H1 (cell line): ENCODE results near the gene CR2. TPM values are rescaled to one million over a fixed set of nuclear protein-coding genes. Genes with fewer than 3 reads are reported as not detected.

ENCODE experiments used
- CTCF ChIA-PET: fragments of 300-600 bp; sonication (Branson Sonifier 250); formaldehyde crosslinking; loops from one replicate; lab custom pipeline; 2021; ENCODE audit not compliant: partially characterized antibody; lab: Charles Lee
- POLR2A ChIA-PET: fragments of 300-600 bp; sonication (Branson Sonifier 250); formaldehyde crosslinking; loops from one replicate; lab custom pipeline; 2021; ENCODE audit warnings: inconsistent platforms; ENCODE audit not compliant: partially characterized antibody; lab: Charles Lee
- DNase-seq, 2 experiments: peaks; one replicate each; pipeline versions ENCODE4 v3.0.0 to v3.0.0-alpha.2; 2010 to 2022; ENCODE audit warnings: low spot score in 2 of 2, low read depth in 1 of 2, mixed read lengths in 1 of 2
- FAIRE-seq: peaks from 2 replicates; lab custom pipeline; 2011; peaks lifted over from hg19 to GRCh38; lab: Jason Lieb, UNC
- H2AFZ ChIP-seq: 2 replicates; pipeline ENCODE4 v1.8.1; 2012; ENCODE audit warnings: low read length, inconsistent platforms
- H2AK5ac ChIP-seq: 2 replicates; pipeline ENCODE4 v1.6.1; 2013; ENCODE audit warnings: low read depth, low read length
- H2BK120ac ChIP-seq: replicated peaks from 2 replicates; pipeline ENCODE3; 2013; ENCODE audit warnings: low read depth, low read length, inconsistent platforms
- H2BK12ac ChIP-seq: 2 replicates; pipeline ENCODE4 v1.6.1; 2013; ENCODE audit warnings: low read depth, low read length
- H2BK15ac ChIP-seq: 2 replicates; pipeline ENCODE4 v1.6.1; 2013; ENCODE audit warnings: low read length
- H2BK20ac ChIP-seq: 2 replicates; pipeline ENCODE4 v1.6.1; 2013; ENCODE audit warnings: low read length
- H2BK5ac ChIP-seq: 2 replicates; pipeline ENCODE4 v1.6.1; 2013; ENCODE audit warnings: low read depth, low read length
- H3K14ac ChIP-seq: 2 replicates; pipeline ENCODE4 v1.6.1; 2013; ENCODE audit warnings: inconsistent platforms; ENCODE audit not compliant: insufficient read length
- H3K18ac ChIP-seq: 2 replicates; pipeline ENCODE4 v1.6.1; 2013; ENCODE audit warnings: low read length; ENCODE audit errors: extremely low read depth
- H3K23ac ChIP-seq: 2 replicates; pipeline ENCODE4 v1.6.1; 2013; ENCODE audit warnings: inconsistent platforms; ENCODE audit not compliant: insufficient read length
- H3K23me2 ChIP-seq: 2 replicates; pipeline ENCODE4 v1.6.1; 2013; ENCODE audit warnings: low read depth, low read length
- H3K27ac ChIP-seq: 2 replicates; pipeline ENCODE4 v1.6.1; 2011; ENCODE audit warnings: low read depth, low read length, inconsistent platforms
- H3K27me3 ChIP-seq, 4 experiments: replicated peaks in 1 of 4; 1 replicate in 1 of 4; 2 replicates in 3 of 4; pipeline versions ENCODE4 v1.6.1 to v1.8.1; 2011 to 2013; ENCODE audit warnings: low read length in 3 of 4, mild to moderate bottlenecking in 3 of 4, inconsistent platforms in 2 of 4, mixed read lengths in 2 of 4, moderate library complexity in 1 of 4; ENCODE audit not compliant: control insufficient read depth in 3 of 4, insufficient read depth in 3 of 4; ENCODE audit errors: extremely low read depth in 1 of 4
- H3K36me3 ChIP-seq, 4 experiments: 2 replicates each; pipeline versions ENCODE4 v1.6.1 to v1.8.1; 2011 to 2013; ENCODE audit warnings: mild to moderate bottlenecking in 4 of 4, low read length in 3 of 4, moderate library complexity in 2 of 4, control low read depth in 1 of 4, inconsistent platforms in 1 of 4; ENCODE audit not compliant: insufficient read depth in 4 of 4, control insufficient read depth in 2 of 4
- H3K4ac ChIP-seq: replicated peaks from 2 replicates; pipeline ENCODE3; 2013; ENCODE audit warnings: low read length, low read depth, mixed read lengths, inconsistent platforms; ENCODE audit not compliant: insufficient read length
- H3K4me1 ChIP-seq, 4 experiments: replicated peaks in 1 of 4; 1 replicate in 1 of 4; 2 replicates in 3 of 4; pipeline versions ENCODE4 v1.6.1 to v1.8.1; 2011 to 2013; ENCODE audit warnings: low read length in 3 of 4, inconsistent platforms in 2 of 4, mixed read lengths in 1 of 4; ENCODE audit not compliant: insufficient read depth in 4 of 4, control insufficient read depth in 3 of 4
- H3K4me2 ChIP-seq, 2 experiments: 2 replicates each; pipeline versions ENCODE4 v1.6.1 to v1.8.1; 2011 to 2013; ENCODE audit warnings: low read depth in 2 of 2, low read length in 2 of 2, control low read depth in 1 of 2, inconsistent platforms in 1 of 2, mild to moderate bottlenecking in 1 of 2; ENCODE audit not compliant: insufficient read depth in 1 of 2
- H3K4me3 ChIP-seq, 4 experiments: fragments of 200-600, 300-600 bp in 1 of 4; sonication (generic), shearing (Covaris generic), sonication (Bioruptor Twin) in 1 of 4; 2 replicates each; pipeline versions ENCODE4 v1.5.1 to v1.8.1; 2011 to 2016; ENCODE audit warnings: low read length in 4 of 4, low read depth in 3 of 4, control low read depth in 2 of 4, inconsistent platforms in 2 of 4, mild to moderate bottlenecking in 2 of 4, mixed read lengths in 1 of 4, moderate library complexity in 1 of 4; ENCODE audit not compliant: insufficient read depth in 2 of 4; ENCODE audit errors: extremely low read depth in 1 of 4
- H3K56ac ChIP-seq: replicated peaks from 2 replicates; pipeline ENCODE3; 2013; ENCODE audit warnings: low read depth, mild to moderate bottlenecking, mixed read lengths, low read length, inconsistent platforms; ENCODE audit not compliant: insufficient read length
- H3K79me1 ChIP-seq: 2 replicates; pipeline ENCODE4 v1.6.1; 2013; ENCODE audit warnings: low read depth, low read length, control low read depth
- H3K79me2 ChIP-seq, 2 experiments: 2 replicates each; pipeline versions ENCODE4 v1.6.1 to v1.8.1; 2012 to 2013; ENCODE audit warnings: low read length in 2 of 2, mild to moderate bottlenecking in 2 of 2, inconsistent platforms in 1 of 2; ENCODE audit not compliant: insufficient read depth in 2 of 2, control insufficient read depth in 1 of 2
- H3K9ac ChIP-seq, 4 experiments: replicated peaks in 1 of 4; 1 replicate in 1 of 4; 2 replicates in 3 of 4; pipeline versions ENCODE4 v1.6.1 to v1.8.1; 2011 to 2013; ENCODE audit warnings: low read depth in 3 of 4, low read length in 3 of 4, control low read depth in 2 of 4, mild to moderate bottlenecking in 2 of 4, moderate library complexity in 2 of 4, inconsistent platforms in 1 of 4; ENCODE audit errors: extremely low read depth in 1 of 4
- H3K9me3 ChIP-seq, 2 experiments: 2 replicates each; pipeline versions ENCODE4 v1.6.1 to v1.8.1; 2012 to 2013; ENCODE audit warnings: mild to moderate bottlenecking in 2 of 2, moderate library complexity in 2 of 2, control low read depth in 1 of 2, inconsistent platforms in 1 of 2, low read depth in 1 of 2, low read length in 1 of 2, mixed read lengths in 1 of 2; ENCODE audit not compliant: insufficient read depth in 2 of 2
- H4K20me1 ChIP-seq, 2 experiments: replicated peaks in 1 of 2; 2 replicates each; pipeline versions ENCODE3 to v1.8.1; 2011 to 2013; ENCODE audit warnings: inconsistent platforms in 2 of 2, low read length in 2 of 2, mild to moderate bottlenecking in 1 of 2; ENCODE audit not compliant: insufficient read depth in 2 of 2, control insufficient read depth in 1 of 2
- H4K5ac ChIP-seq: 2 replicates; pipeline ENCODE4 v1.6.1; 2013; ENCODE audit warnings: low read length, low read depth, mixed read lengths, inconsistent platforms; ENCODE audit not compliant: insufficient read length
- H4K8ac ChIP-seq: 2 replicates; pipeline ENCODE4 v1.8.0; 2013; ENCODE audit warnings: mild to moderate bottlenecking, moderate library complexity, low read length, inconsistent platforms; ENCODE audit not compliant: insufficient read depth; ENCODE audit errors: extremely low read depth
- H4K91ac ChIP-seq: replicated peaks from 2 replicates; pipeline ENCODE3; 2013; ENCODE audit warnings: low read length, mixed read lengths, inconsistent platforms; ENCODE audit not compliant: insufficient read length
- CBX8 ChIP-seq: fragments of 300-800, 300-1000 bp; sonication (generic); IDR thresholded peaks from 2 replicates; pipeline ENCODE4 v1.7.1; 2016; ENCODE audit warnings: low read depth, low read length, borderline replicate concordance
- EZH2 ChIP-seq: fragments of 200-600 bp; sonication (generic); IDR thresholded peaks from 2 replicates; pipeline ENCODE4 v1.7.1; 2012; ENCODE audit warnings: low read depth, mild to moderate bottlenecking, moderate library complexity, low read length, inconsistent platforms; ENCODE audit not compliant: severe bottlenecking
- KDM1A ChIP-seq: fragments of 200-600, 300-600 bp; sonication (generic); IDR thresholded peaks from 2 replicates; pipeline ENCODE4 v1.7.1; 2016; ENCODE audit warnings: mild to moderate bottlenecking, low read length, borderline replicate concordance
- RAD21 ChIP-seq, 2 experiments: IDR thresholded peaks in 1 of 2; conservative IDR thresholded peaks in 1 of 2; 2 replicates each; pipeline ENCODE4 v1.6.1; 2011; ENCODE audit warnings: low read depth in 2 of 2, low read length in 2 of 2, improper control_type of control experiment in 1 of 2, inconsistent platforms in 1 of 2, mild to moderate bottlenecking in 1 of 2, moderate library complexity in 1 of 2
- SUZ12 ChIP-seq: fragments of 200-600 bp; sonication (generic); IDR thresholded peaks from 2 replicates; pipeline ENCODE4 v1.6.1; 2012; ENCODE audit warnings: mild to moderate bottlenecking, inconsistent platforms, low read length, moderate library complexity, mixed read lengths
- TCF12 ChIP-seq: IDR thresholded peaks from 2 replicates; pipeline ENCODE4 v1.6.1; 2011; ENCODE audit warnings: low read depth, mild to moderate bottlenecking, low read length
- TEAD4 ChIP-seq: IDR thresholded peaks from 2 replicates; pipeline ENCODE4 v1.6.1; 2012; ENCODE audit warnings: low read depth, low read length, inconsistent platforms, mixed read lengths
- WGBS, 2 experiments: shearing (Covaris generic) in 1 of 2; methylation state at CpG; one replicate each; pipeline versions ENCODE4 v1.1.6 to v1.1.7; 2013 to 2015; ENCODE audit warnings: low lambda C conversion rate in 2 of 2, mixed read lengths in 2 of 2, inconsistent platforms in 1 of 2, low coverage in 1 of 2, missing lambda C conversion rate in 1 of 2; ENCODE audit not compliant: insufficient replicate concordance in 2 of 2, insufficient coverage in 1 of 2, insufficient read length in 1 of 2; ENCODE audit errors: extremely low coverage in 1 of 2, missing lambda C conversion rate in 1 of 2; 5-methylcytosine and 5-hydroxymethylcytosine counted together
- polyA plus RNA-seq, 7 experiments: library from polyadenylated mRNA; depleted of rRNA in 3 of 7; stranded (reverse) in 5 of 7; unstranded in 2 of 7; fragments of >200 nt in 5 of 7; fragments of 200-250 nt in 2 of 7; gene quantifications; 1 replicate in 5 of 7; 2 replicates in 1 of 7; 4 replicates in 1 of 7; pipeline versions ENCODE4 v1.2.1 to v1.2.3, GENCODE V29; 2011 to 2013; ENCODE audit warnings: missing spikeins in 2 of 7, mixed read lengths in 2 of 7
- total RNA-seq: library from RNA; stranded (reverse); fragmentation: NEBNext Ultra II Directional; extraction: Animal tissue kit (Norgen Biotek cat#: 25700); gene quantifications from 2 replicates; pipeline ENCODE4 v1.2.1, GENCODE V29; 2021
- TF ChIP-seq, protein P1 (sequence below): IDR thresholded peaks from 2 replicates; pipeline ENCODE4 v1.6.1; 2011; ENCODE audit warnings: low read depth, mild to moderate bottlenecking, low read length; ENCODE audit not compliant: insufficient read depth
- TF ChIP-seq, protein P2 (sequence below): IDR thresholded peaks from 2 replicates; pipeline ENCODE4 v1.6.1; 2012; ENCODE audit warnings: low read length, inconsistent platforms

CR2 gene
- total and polyA plus RNA-seq, 2 of the 8 experiments (the other 6 are each of a cell fraction or from before 2014, with no cell fraction given) = 1.7 to 3.0 TPM

DNA sequence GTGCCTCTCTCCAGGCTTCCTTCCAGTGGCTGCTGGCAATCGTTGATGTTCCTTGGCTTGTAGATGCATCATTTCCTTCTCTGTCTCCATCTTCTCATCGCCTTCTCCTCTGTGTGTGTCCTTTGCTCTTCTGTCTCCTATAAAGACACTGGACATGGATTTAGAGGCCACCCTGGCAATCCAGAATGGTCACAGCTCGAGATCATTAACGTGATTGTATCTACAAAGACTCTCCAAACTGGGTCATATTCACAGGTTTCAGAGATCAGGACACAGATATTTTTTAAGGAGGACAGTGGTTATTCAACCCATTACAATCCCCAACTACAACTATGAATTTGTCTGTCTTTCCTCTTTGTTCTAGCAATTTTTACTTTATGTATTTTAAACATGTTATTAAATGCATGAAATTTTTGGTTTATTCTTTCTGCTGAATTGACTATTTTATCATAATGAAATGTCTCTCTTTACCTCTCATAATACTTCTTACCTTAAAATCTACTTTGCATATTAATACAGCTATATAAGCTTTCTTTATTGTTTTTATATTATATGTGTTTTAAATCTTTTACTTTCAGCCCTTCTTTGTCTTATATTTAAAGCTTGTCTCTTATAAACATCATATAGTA lies 64.6 kb downstream of the CR2 start:
- FAIRE-seq = no peak
- CTCF ChIA-PET = interaction anchor here (1.1 to 1.4 kb wide), 2 partner anchors 51 to 180 kb away, joined by 3 read pairs; no protein-coding TSS in a partner anchor

More for the DNA sequence above, 64.6 kb downstream of the CR2 start:
- TF ChIP-seq CBX8 (no peak), KDM1A (no peak), TCF12 (no peak), SUZ12 (no peak), RAD21 (IDR thresholded peaks at IDR 0.05 in 1 of 2, conservative IDR thresholded peaks at IDR 0.05 in 1 of 2; ENCODE audit: low read depth in 2 of 2, low read length in 2 of 2) (no peak), EZH2 (no peak), TEAD4 (no peak)
- TF ChIP-seq, protein P1, sequence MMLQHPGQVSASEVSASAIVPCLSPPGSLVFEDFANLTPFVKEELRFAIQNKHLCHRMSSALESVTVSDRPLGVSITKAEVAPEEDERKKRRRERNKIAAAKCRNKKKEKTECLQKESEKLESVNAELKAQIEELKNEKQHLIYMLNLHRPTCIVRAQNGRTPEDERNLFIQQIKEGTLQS = no peak
- TF ChIP-seq, protein P2, sequence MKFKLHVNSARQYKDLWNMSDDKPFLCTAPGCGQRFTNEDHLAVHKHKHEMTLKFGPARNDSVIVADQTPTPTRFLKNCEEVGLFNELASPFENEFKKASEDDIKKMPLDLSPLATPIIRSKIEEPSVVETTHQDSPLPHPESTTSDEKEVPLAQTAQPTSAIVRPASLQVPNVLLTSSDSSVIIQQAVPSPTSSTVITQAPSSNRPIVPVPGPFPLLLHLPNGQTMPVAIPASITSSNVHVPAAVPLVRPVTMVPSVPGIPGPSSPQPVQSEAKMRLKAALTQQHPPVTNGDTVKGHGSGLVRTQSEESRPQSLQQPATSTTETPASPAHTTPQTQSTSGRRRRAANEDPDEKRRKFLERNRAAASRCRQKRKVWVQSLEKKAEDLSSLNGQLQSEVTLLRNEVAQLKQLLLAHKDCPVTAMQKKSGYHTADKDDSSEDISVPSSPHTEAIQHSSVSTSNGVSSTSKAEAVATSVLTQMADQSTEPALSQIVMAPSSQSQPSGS = no peak
- no peak overlapping the region for H2AK5ac ChIP-seq
- no peaks in the 10 kb centered on the region for H3K23me2 ChIP-seq
- H2BK20ac ChIP-seq = no peak overlapping the region
- no peak overlapping the region for H2BK15ac ChIP-seq
- WGBS, 2 experiments = 92% methylated on average over 4 of the region's 4 CpGs; no CpG with 5 or more reads in 1 of the 2 experiments
- no peak overlapping the region for H3K23ac ChIP-seq
- H3K36me3 ChIP-seq = no peaks in the 10 kb centered on the region
- no peak overlapping the region for H3K9ac ChIP-seq
- no peak overlapping the region for H4K91ac ChIP-seq
- no peaks in the 10 kb centered on the region for H4K20me1 ChIP-seq
- H3K9me3 ChIP-seq = no peaks in the 10 kb centered on the region
- H3K4me1 ChIP-seq = no peaks in the 10 kb centered on the region
- H3K4ac ChIP-seq = no peak overlapping the region
- no peak overlapping the region for H3K56ac ChIP-seq
- H3K79me1 ChIP-seq = no peaks in the 10 kb centered on the region
- DNase-seq = no peak
- no peak overlapping the region for H3K18ac ChIP-seq
- H4K8ac ChIP-seq = no peak overlapping the region
- H3K79me2 ChIP-seq = no peaks in the 10 kb centered on the region
- no peak overlapping the region for H3K4me3 ChIP-seq
- no peaks in the 10 kb centered on the region for H3K27me3 ChIP-seq
- H3K4me2 ChIP-seq = no peak overlapping the region
- no peak overlapping the region for H3K27ac ChIP-seq
- H3K14ac ChIP-seq = no peak overlapping the region
- H2BK5ac ChIP-seq = no peak overlapping the region
- H4K5ac ChIP-seq = no peak overlapping the region
- H2BK120ac ChIP-seq = no peak overlapping the region
- POLR2A ChIA-PET = no interaction called here
- no peak overlapping the region for H2BK12ac ChIP-seq
- H2AFZ ChIP-seq = 0 out of 2 replicates have a peak overlapping the region, but pooled peaks have one; percentile 31
